Calu3 (cell line): ENCODE data around the gene NUDT1. TPM values are rescaled to one million over a fixed set of nuclear protein-coding genes. Genes with fewer than 3 reads are reported as not detected.

Source experiments
- BruUV-seq: library from RNA; stranded (reverse); fragments of 400-500 nt; replicated peaks from 2 replicates; lab custom pipeline; 2021; lab: Mats Ljungman, UMichigan
- CTCF ChIA-PET: fragments of 300-600 bp; sonication (Branson Sonifier 250); formaldehyde crosslinking; loops from one replicate; lab custom pipeline; 2022; ENCODE audit warnings: antibody characterized with exemption; lab: Charles Lee
- DNase-seq: peaks from one replicate; pipeline ENCODE4 v3.0.0; 2022
- H3K27ac Mint-ChIP-seq: one replicate; pipeline ENCODE4 v1.8.0; 2022; ENCODE audit warnings: mixed read lengths; ENCODE audit not compliant: unreplicated experiment
- H3K27me3 Mint-ChIP-seq: one replicate; pipeline ENCODE4 v1.8.0; 2022; ENCODE audit warnings: mixed read lengths; ENCODE audit not compliant: unreplicated experiment
- H3K36me3 Mint-ChIP-seq: one replicate; pipeline ENCODE4 v1.8.0; 2022; ENCODE audit warnings: mild to moderate bottlenecking, moderate library complexity, mixed read lengths; ENCODE audit not compliant: insufficient read depth, unreplicated experiment
- H3K4me1 Mint-ChIP-seq: one replicate; pipeline ENCODE4 v1.8.0; 2022; ENCODE audit warnings: mild to moderate bottlenecking, low read depth, mixed read lengths; ENCODE audit not compliant: unreplicated experiment
- H3K4me3 Mint-ChIP-seq: one replicate; pipeline ENCODE4 v1.8.0; 2022; ENCODE audit warnings: mild to moderate bottlenecking, low read depth, moderate library complexity, mixed read lengths; ENCODE audit not compliant: unreplicated experiment
- H3K9me3 Mint-ChIP-seq: one replicate; pipeline ENCODE4 v1.8.0; 2022; ENCODE audit warnings: low read depth, mixed read lengths; ENCODE audit not compliant: unreplicated experiment
- intact Hi-C: fragments of 100-400 bp; cut with micrococcal nuclease; formaldehyde crosslinking; loops from one replicate; pipeline ENCODE4 v1.10.0; 2022; ENCODE audit not compliant: unreplicated experiment
- total RNA-seq: library from RNA; stranded (reverse); gene quantifications from 2 replicates; pipeline ENCODE4 v1.2.3, GENCODE V29; 2022
- TF ChIP-seq, protein P1 (sequence below): fragments of 200-600 bp; IDR thresholded peaks from one replicate; pipeline ENCODE4 v1.8.0; 2022; ENCODE audit warnings: antibody characterized with exemption; ENCODE audit not compliant: unreplicated experiment

The NUDT1 gene
- total RNA-seq, 1 experiment from 2014 or later = 65.6 TPM

DNA sequence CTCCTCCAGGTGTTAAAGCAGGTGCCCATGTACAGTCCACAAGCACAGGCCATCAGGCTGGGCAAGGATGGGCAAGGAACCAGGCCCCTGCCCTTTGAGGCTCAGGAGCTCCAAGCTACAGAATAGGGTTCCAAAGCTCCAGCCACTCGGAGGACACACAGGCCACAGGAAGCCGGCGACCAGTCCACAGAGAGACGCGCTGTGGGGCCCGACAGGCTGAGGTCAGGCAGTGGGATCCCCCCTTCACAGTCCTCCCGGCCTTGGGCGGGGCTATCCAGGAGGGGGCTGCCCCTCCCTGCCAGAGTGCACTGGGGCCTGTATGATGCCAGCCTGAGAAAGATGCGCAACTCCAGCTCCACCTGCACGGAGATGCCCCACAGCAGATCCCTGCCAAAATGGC lies 43.3 kb upstream of the NUDT1 start:
- peaks cover 4% of the 10 kb centered on the region for H3K9me3 Mint-ChIP-seq
- intact Hi-C loops = no loop called here
- H3K27me3 Mint-ChIP-seq = no peaks in the 10 kb centered on the region
- H3K27ac Mint-ChIP-seq = no peak overlapping the region
- no TSS peak for BruUV-seq
- peaks cover 28% of the 10 kb centered on the region for H3K36me3 Mint-ChIP-seq
- TF ChIP-seq, protein P1, sequence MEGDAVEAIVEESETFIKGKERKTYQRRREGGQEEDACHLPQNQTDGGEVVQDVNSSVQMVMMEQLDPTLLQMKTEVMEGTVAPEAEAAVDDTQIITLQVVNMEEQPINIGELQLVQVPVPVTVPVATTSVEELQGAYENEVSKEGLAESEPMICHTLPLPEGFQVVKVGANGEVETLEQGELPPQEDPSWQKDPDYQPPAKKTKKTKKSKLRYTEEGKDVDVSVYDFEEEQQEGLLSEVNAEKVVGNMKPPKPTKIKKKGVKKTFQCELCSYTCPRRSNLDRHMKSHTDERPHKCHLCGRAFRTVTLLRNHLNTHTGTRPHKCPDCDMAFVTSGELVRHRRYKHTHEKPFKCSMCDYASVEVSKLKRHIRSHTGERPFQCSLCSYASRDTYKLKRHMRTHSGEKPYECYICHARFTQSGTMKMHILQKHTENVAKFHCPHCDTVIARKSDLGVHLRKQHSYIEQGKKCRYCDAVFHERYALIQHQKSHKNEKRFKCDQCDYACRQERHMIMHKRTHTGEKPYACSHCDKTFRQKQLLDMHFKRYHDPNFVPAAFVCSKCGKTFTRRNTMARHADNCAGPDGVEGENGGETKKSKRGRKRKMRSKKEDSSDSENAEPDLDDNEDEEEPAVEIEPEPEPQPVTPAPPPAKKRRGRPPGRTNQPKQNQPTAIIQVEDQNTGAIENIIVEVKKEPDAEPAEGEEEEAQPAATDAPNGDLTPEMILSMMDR = no peak
- CTCF ChIA-PET = no interaction called here
- DNase-seq = no peak
- H3K4me1 Mint-ChIP-seq = no peaks in the 10 kb centered on the region
- H3K4me3 Mint-ChIP-seq = no peak overlapping the region

DNA sequence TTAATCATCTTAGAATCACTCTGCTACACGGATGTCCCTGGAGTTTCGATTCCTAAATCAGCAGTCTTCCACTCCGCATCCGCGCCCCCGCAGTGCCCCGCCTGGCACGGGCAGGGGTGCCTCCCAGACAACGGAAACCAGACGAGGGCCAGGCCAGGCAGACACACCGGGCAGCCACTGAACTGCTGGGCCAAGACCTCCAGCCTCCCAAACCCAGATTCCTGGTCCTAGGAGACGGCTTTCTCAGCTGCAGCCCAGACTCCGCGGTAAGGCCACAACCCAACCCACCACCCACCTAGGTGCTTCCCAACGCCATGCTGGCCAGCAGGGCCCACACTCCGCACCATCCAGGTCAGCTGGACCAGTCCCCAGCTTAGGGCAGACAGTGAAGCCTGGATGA lies 42.5 kb upstream of the NUDT1 start:
- no peak for DNase-seq
- intact Hi-C loops = no loop called here
- no peak overlapping the region for H3K27ac Mint-ChIP-seq

DNA sequence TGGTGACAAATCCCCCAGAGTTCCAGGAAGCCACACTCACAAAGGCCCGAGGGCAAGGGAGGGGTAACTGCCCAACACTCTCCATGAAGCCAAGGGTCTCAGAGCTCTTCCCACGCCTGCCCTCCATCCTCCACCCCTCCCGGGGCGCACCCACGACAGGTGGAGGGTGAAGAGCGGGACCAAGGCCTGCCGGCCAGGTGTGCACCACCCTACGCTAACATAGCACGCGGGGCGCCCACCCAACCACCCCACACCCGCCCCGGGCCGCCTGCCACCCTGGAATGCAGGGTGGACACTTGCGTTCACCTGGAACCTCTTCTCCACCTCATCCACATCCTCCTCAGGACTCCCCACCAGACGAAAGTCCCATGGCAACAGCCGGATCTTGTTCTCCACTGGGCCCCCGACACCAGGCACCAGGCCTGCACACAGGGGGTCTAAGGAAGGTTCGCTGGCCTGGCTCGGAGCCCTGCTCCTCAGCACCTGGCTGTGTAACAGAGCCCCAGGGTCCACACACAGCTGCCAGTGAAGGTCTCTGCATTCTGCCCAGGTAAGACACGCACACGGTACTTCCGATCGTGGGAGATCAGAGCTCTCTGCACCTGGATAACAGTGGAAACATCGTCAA lies 42.0 kb upstream of the NUDT1 start:
- H3K36me3 Mint-ChIP-seq = peaks cover 28% of the 10 kb centered on the region

More for the DNA sequence above, 42.5 kb upstream of the NUDT1 start:
- H3K36me3 Mint-ChIP-seq = peaks cover 28% of the 10 kb centered on the region
- BruUV-seq = no TSS peak
- H3K27me3 Mint-ChIP-seq = no peaks in the 10 kb centered on the region
- H3K4me3 Mint-ChIP-seq = no peak overlapping the region
- H3K9me3 Mint-ChIP-seq = peaks cover 4% of the 10 kb centered on the region
- TF ChIP-seq, protein P1 = no peak
- CTCF ChIA-PET = no interaction called here
- no peaks in the 10 kb centered on the region for H3K4me1 Mint-ChIP-seq

DNA sequence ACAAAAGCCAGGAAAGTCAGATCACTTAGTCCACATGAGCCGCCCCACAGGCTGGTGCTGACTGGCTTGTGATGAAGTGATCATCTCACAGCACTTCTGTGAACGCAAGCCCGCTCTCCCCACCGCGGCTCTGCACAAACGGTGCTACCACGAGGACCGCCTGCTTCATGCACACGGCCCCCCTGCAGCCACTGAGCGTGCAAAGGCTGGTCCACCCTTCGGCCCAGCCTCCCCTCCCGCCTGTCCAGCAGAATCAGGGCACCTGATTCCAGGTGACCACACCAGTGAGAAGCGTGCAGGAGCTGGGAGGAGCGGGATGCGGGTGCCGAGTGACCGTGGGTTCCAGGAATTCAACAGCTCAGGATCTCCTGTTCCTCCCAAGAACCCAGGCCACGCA lies 41.4 kb upstream of the NUDT1 start:
- H3K27me3 Mint-ChIP-seq = no peaks in the 10 kb centered on the region
- CTCF ChIA-PET = no interaction called here
- H3K27ac Mint-ChIP-seq = no peak overlapping the region
- no peaks in the 10 kb centered on the region for H3K4me1 Mint-ChIP-seq
- H3K4me3 Mint-ChIP-seq = no peak overlapping the region
- intact Hi-C loops = no loop called here
- peaks cover 4% of the 10 kb centered on the region for H3K9me3 Mint-ChIP-seq
- no peak for DNase-seq
- no TSS peak for BruUV-seq
- TF ChIP-seq, protein P1 = no peak
- H3K36me3 Mint-ChIP-seq = peaks cover 28% of the 10 kb centered on the region

More for the DNA sequence above, 42.0 kb upstream of the NUDT1 start:
- Mint-ChIP-seq H3K27me3 (no peaks in the 10 kb centered on the region), H3K4me1 (no peaks in the 10 kb centered on the region), H3K4me3 (no peak overlapping the region), H3K27ac (no peak overlapping the region), H3K9me3 (peaks cover 4% of the 10 kb centered on the region)
- intact Hi-C loops = no loop called here
- no peak for DNase-seq
- BruUV-seq = no TSS peak
- TF ChIP-seq, protein P1 = no peak
- CTCF ChIA-PET = no interaction called here
